COR-L47 (cell line): ENCODE measurements around the gene PARD6G.

Experiments used
- DNase-seq: peaks from one replicate; lab custom pipeline; 2025; lab: John Stamatoyannopoulos, UW

Gene PARD6G

DNA sequence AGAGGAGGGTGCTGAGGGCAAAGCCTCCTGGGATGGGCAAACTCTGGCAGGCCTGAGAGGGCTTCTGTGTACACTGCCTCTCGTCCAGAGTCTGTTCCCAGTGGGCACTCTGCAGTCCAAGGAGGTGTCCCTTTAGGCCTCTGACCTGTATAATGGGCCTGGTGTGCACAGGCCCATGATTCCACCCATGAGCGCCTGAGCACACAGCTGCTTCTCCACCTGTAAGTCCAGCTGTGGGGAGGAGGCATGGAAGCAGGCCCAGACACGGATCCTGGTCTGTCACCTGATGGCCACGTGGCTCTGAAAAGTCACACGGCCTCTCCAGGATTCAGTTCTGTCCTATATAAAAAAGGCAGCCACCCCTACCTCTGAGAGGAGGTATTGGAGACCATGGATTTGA lies 57.0 kb downstream of the PARD6G start:
- DNase-seq, result no peak

DNA sequence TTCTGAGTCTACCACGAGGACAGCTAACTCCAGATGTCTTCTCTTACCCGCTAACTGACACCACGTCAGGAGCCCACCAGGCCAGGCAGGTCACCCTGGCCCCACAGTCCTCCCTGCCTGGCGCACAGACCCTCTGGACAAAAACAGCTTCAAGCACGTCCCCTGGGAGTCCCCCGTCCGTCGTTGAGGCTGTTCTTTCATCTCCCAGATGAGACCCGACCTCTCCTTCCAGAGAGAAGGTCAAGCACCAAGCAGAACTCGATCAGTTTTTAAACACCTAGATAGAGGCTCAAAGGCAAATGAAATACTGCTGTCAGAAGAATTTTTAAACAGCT lies 57.8 kb downstream of the PARD6G start:
- DNase-seq, result no peak

DNA sequence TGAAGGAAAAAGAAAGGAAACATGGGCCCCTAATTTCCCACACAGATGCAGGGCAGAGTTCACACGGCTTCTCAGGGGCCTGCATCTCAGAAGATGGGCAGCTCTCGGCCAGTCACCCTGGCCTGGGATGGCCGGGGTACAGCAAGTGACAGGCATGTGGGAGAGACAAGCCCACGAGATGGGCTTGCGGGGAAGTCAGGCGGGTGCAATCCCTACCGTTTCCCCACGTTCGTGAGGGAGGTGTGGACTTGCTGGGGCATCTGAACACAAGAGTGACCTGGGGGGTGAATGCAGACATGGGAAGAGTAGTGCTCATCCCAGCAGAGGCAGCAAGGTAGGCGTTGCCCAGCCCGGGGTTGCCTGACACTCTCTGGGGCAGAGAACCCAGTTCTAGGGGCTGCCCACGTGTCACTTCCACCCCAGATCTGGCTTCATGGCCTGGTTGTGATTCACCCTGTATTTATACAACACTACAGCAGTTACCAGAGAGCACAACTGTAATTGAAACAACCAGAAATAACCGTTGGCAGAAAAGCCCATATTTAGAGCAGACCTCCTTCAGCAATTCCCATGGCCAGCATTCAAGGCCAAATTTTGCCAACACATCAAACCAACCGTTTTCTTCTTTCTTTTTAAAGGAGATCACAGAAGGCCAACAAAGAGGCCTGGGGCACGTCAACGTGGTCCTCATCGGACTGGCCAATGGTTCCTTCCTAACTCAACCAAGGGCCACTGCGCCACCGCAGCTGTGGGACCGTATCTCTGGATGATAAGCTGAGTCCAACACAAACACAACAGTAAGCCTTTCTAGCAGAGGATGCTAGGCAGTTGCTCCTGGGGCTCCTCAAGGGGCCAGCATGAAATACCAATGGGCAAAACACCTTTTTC lies 58.4 kb downstream of the PARD6G start:
- no peak for DNase-seq

DNA sequence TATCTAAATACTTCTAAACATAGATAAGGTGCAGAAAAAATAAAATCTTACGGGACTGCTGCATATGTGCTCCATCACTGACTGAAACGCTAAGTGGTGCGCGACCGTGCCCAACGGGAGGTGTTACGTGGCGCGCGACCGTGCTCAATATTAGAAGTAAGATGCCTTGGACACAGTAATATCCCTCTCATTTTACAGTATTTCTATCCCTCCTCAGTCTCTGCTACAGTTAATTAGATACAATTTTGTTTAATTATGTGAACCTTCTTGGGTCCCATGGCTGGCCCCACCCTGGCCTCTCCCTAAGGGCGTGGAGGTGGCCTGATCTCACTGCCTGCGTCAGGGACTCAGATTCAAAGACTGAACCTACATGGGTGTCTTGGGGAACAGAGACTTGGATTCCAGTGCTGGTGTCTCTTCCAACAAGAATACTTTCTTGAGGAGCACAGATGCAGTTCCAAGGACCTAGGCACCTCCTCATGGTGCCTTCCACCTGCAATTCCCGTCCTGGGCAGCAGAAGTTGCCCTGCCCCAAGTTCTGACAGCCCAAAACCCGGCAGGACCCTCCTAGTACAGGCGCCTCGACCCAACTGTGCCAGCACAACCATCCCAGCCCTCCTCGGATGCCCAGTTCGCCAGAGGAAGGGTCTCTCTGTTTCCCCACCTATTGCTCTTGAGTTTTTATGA lies 59.2 kb downstream of the PARD6G start:
- no peak for DNase-seq

DNA sequence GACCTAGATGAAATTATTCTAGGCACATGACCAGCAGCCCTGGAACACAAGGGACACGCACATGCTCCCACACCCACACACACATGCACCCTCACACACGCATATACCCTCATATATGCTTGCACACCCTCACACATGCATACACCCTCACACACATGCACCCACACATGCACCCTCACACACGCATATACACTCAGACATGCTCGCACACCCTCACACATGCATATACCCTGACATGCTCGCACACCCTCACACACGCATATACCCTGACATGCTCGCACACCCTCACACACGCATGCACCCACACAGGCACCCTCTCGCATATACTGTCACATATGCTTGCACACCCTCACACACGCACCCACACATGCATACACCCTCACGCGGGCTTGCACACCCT lies 61.8 kb downstream of the PARD6G start:
- DNase-seq, result no peak

DNA sequence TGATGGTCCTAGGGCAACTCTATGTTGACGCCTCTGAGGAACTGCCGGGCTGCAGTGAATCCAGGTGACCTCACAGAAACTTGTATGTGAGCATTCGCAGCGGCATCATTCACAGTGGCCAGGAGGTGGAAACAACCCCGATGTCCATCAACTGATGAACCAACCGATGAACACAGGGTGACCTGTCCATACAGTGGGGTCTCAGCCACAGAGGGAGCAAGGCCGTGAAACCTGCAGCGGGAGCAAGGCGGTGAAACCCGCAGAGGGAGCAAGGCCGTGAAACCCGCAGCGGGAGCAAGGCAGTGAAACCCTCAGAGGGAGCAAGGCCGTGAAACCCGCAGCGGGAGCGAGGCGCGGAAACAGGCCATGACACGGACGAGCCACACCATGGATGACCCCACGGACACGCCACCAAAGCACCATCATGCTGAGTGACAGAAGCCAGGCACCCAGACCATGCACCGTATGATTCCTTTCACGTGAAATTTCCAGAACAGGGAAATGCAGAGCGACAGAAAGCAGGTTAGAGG lies 63.0 kb downstream of the PARD6G start:
- DNase-seq, result no peak

DNA sequence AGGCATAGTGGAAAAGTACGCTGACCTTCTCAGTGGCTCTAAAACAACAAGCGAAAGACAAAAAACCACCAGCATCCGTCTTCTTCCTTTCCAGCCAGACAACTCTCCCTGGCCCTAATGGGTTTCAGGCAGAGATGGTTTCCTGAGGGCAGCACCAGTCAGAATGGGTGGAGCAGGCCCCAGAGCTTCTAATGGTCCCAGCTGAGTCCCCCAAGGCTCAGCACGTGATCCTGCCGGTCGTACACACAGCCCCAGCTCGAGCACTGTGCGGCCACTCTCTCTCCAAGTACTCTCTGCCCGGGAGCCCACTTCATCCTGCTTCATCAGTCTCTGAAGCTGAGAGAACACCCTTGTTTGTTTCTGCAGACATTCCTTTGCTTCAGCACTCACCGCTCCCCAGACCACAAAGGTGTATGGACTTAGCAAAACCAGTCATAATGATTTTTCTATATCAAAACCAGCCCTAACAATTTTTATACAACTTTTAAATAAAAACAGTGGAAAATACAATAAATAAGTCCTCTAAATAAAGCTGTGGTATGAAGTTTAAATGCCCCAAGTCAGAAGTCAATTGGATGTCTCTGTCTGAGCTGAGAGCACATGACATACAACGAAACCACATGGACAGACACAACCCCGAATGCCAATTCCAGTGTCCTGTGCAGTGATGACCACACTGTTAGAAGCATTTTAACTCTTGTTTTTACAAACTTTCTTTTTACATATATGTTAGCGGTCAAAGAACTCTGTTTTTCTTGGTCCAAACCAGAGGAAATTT lies 63.9 kb downstream of the PARD6G start:
- no peak for DNase-seq

DNA sequence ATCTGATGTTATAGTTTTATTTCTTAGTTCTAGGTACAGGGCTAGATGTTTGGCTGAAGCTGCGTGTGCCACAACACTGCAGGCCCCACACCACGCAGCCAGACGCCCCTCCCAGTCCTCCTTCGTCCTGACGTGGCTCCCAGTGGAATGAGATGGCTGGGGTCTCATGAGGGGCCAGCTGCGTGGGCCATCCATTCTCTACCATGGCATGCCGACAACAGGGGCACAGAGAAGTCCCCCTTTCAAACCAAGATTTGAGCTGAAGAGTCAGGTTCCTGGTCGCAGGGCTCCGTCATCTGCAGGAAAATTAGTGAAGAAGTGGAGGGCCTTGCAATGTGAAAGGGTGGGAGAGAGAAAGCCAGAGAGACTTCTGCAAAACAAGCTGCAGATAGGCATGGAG lies 64.5 kb downstream of the PARD6G start:
- no peak for DNase-seq

DNA sequence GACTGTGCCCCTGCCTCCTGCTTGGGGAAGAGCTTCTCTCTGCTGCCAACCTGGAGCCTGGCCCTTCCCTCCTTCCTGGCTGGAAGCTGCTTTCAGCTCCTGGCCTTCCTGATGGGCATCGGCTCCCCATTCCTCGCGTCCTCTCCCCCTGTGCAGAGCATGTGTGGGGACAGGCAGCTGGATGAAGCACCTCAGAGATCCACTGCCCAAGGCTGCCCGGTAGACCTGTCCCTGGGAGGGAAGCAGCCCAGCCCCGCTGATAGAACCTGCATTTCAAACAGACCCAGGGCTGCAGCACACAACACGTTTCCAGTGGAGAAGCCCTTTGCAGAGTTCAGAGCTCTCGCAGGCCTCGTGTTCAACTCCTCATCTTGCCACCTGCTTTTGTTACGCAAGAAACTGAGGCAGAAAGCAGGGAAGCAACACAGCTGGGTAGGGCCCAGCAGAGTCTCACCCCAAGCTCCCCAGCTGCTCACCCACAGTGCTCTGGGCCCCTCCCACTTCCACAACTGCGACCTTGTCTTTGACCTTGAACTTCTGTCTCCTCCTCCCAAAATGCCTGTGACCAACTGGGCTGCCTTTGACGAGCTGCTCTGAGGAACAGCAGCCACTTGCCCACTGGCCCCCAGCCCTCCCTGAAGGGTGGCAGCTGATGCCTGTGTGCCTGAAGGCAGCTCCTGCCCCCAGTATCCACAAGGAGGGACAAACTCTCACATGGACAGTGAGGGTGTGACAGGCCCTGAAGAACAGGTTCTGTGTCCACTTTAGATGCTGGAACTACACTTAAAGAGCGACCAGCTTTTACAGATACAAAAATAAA lies 65.5 kb downstream of the PARD6G start:
- no peak for DNase-seq

DNA sequence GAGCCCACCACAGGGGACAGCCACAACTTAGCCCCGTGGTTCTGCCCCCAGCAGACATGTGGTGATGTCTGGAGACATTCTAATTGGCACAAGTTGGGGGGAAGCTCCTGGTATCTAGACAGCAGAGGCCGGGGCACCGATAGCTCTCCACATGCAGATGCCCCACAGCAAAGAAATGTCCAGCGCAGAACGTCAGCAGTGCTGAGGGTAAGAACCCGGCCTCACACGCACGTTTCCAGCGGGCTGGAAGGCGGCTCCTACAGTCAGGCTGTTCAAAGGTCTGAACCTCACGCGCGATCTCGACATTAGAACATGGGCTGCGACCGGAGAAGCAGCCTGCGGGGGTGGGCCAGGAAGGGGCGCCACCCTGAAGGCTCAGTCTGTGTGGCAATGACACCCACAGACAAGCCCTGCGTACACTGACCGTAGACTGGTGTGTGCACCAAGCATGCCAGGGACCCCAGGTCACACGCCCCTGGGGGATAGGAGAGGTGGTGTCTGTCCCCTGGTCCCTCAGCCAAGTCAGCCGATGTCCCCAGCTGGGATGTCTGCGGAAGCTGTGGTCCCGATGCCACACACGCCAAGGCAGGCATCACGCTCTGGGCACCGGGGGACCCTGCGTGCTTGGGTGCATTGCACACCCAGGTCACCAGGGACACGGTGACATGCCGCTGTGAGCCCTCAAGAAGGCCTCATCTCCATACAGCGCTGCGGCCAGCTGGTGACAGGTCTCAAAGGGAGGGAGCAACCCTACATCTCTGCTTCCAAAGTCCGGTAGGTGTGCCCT lies 66.3 kb downstream of the PARD6G start:
- DNase-seq, result no peak

DNA sequence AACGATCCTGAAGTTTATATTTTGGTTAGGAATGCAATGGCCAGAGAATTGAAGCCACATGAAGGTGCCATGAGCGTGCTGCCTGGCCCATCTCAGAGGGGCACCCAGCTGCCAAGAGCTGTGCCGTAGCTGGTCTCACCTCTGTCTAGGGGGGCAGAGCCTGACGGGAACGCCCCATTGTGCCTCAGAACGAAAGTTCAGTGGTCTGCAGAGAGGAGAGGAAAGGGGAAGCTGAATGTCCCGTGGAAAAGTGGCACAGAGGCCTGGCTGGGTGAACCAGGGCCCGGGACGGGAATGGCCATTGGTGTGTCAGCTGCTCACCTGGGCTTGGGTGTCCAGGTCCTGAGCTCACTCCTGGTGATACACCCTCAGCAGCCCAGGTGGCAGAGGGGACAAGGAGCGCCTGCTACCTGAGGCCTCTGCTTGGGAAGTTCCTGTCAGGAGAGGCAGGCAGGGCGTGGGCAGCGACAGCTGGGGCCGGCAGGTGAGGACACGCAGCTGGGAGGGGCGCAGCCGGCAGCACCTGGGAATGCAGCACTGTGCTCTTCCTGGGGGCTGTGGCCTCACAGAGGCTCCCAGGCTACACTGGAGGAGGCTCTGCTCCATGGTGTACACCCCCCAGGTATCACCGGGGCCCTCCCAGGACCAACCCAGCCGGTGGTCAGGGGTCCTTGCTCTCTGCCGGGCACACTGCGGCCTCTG lies 67.3 kb downstream of the PARD6G start:
- peak; percentile 67 for DNase-seq

DNA sequence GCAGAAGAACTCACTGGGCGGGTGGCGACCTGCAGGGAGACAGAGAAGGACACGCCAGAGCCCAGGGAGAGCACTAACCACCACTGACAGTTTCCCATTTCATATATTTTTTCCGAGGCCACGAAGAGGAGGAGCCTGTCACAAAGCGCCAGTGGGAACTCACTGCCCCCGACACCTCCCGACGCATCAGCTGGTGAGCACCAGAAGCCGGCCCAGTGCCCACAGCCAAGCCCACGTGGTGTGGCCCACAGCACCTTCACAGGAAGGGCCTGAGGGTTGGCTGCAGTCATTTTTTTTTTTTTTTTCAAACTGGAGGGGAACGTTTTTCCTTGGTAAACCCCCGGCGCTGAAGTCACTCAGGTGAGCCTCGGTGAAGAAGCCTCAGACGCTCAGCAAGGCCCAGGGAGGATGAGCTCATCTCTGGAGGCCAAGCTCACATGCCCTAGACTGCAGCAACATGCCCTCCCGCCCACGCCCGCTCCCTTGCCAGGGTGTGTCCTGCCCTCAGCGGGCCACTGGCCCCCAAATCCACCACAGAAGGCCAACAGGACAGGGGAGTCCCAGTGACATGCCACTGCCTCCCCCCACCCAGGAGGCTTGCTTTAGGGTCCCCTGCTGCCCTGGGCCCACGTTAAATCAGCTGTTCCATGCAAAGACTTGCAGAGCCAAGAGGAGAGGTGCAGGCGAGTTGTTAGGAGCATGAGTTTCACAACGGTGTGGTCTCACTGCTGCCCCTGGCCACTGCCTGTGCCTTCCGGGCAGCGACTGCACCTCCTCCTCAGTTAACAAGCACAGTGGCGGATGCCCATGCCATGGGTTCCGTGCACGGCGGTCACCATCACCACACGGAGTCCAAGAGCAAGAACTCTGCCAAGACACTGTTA lies 68.1 kb downstream of the PARD6G start:
- DNase-seq, result no peak

DNA sequence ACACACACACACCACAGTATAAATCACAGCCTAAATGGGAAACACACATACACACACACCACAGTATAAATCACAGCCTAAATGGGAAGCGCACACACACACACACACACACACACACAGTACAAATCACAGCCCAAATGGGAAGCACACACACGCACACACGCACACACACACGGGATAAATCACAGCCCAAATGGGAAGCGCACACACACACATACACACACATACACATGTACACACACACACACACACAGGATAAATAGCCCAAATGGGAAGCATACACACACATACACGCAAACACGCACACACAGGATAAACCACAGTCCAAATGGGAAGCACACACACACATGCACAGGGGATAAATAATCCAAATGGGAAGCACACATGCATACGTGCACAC lies 70.2 kb downstream of the PARD6G start:
- DNase-seq, result no peak

DNA sequence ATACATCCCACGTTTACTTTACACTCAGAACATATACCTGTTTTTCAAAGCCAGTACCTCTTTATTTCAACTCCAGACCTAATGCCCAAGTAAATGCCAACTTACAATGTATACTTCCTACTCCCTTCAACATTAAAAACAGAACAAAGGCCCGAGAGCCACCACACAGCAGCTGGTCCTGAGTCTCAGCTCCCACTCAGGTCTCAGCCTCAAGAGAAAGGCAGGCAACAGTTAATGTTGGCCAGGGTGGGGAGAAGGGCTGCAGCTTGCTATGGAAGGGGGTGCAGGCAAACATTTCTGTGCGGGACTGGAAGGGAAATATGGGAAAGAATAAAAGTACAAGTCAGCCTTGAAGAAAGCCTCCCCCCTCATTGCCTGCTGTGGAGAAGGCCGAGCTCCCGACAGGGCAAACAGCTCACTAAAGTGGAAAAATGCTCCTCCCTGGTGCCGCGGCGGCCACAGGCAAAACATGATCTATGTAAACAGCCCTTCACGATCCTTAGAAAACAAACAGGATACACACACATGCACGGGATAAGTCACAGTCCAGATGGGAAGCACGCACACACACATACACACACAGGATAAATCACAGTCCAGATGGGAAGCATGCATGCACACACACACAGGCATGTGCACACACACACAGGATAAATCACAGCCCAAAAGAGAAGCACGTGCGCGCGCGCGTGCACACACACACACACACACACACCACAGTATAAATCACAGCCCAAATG lies 70.8 kb downstream of the PARD6G start:
- peak; percentile 29 for DNase-seq

DNA sequence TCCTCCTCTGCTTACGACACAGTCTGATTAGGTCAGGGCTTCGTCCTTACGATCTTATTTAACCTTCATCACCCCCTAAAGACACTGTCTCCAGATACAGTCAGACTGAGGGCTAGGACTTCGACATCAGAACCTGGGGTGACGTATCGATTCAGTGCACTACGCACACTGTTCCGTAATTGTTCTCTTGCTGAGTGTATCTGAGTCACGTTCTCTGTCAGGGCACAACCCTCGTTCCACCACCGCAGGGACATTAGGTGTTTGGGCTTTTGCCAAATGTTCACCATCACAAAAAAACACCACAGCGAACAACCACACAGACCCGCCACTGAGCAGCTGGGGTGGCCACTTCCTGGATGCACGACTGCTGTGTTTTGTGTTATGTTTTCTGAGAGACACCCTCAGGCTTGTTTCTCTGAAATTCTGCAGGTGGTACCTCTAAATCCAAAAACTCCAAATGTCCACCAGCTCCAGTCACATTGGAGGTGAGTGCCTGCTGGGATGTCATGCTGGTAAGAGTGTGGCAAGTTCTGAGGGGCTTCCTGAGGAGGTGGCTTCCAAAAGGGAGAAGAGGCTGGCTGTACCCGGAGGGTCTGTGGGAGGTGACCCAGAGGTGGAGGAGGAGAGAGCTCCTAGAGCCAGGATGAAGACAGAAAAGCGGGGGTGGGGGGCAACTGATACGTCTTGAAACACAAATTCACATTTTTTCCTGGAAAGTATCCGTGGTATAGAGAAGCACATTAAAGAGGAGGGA lies 71.7 kb downstream of the PARD6G start:
- no peak for DNase-seq

DNA sequence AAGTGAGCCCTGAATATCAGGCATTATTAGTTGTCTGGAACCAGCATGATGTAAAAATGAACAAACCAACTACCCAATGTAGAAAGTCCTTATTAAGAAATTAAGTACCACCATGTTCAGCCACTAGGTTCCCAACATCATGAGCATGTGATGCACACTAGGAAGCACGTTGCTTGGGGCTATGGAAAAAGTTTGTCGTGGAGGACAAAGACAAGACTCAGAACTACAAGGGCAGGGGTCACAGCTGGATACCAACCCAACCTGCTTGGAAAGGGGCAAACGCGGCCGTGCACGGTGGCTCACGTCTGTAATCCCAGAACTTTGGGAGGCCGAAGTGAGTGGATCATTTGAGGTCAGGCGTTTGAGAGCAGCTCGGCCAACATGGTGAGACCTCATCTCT lies 74.3 kb downstream of the PARD6G start:
- no peak for DNase-seq

DNA sequence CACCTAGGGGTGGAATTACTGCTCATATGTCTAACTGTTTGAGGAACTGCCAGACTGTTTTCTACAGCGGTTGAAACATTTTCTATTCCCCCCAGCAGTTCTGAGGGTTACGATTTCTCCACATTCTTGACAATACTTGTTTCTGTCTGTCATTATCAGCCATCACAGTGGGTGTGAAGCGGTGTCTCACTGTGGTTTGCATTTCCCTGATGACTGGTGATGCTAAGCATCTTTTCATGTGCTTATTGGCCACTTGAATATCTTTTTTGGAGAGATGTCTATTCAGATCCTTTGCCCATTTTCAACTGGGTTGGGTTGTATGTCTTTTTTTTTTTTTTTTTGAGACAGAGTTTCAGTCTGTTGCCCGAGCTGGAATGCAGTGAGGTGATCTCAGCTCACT lies 75.3 kb downstream of the PARD6G start:
- DNase-seq, result no peak
